ENCODE measurements around the gene MTOR. TPM values are rescaled to one million over a fixed set of nuclear protein-coding genes. Genes with fewer than 3 reads are reported as not detected.
"Not testable (repeated sequence)": the region's sequence is repeated elsewhere in the genome, so short reads cannot be mapped to it uniquely, and the experiment has no call there.

The MTOR gene
- total RNA-seq, 1 experiment from 2014 or later = 33.6 TPM

- no peak for DNase-seq (ENCODE audit: low read depth)
Measured at GRCh38 chr1:11124965-11125364, 137.4 kb downstream of the MTOR start.

DNA sequence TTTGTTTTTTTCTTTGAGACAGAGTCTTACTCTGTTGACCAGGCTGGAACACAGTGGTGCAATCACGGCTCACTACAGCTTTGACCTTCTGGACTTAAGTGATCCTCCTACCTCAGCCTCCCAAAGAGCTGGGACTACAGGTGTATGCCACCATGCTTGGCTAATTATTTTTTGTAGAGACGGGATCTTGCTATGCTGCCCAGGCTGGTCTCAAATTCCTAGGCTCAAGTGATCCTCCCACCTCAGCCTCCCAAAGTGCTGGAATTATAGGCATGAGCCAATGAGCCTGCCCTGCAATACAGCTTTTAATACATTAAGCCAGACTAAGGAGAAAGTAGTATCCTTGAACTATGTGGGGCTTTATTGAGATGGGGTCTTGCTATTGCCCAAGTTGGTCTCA lies 146.0 kb downstream of the MTOR start:
- DNase-seq (ENCODE audit: low read depth) = no peak

GRCh38 chr1:11114966-11115365 lies 147.4 kb downstream of the MTOR start:
- no peak for DNase-seq (ENCODE audit: low read depth)

- no peak for DNase-seq (ENCODE audit: low read depth)
Measured at GRCh38 chr1:11109047-11109760, 153.1 kb downstream of the MTOR start.

GRCh38 chr1:11107599-11107998 lies 154.8 kb downstream of the MTOR start:
- DNase-seq (ENCODE audit: low read depth) = no peak

DNA sequence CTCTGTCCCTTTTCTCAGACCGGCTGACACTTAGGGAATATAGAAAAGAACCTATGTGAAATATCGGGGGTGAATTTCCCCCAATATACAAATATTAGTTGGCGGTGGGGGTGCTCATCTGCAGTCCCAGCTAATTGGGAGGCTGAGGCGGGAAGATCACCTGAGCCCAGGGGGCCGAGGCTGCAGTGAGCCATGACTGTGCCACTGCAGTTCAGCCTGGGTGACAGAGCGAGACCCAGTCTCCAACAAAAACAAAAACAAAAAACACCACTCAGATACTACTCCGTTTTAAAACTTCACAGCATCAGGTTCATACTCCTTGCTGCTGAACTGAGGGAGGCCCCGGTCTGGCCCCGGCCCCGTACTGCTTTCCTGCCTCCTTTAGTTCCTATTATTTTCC lies 156.8 kb downstream of the MTOR start:
- DNase-seq (ENCODE audit: low read depth) = no peak

DNA sequence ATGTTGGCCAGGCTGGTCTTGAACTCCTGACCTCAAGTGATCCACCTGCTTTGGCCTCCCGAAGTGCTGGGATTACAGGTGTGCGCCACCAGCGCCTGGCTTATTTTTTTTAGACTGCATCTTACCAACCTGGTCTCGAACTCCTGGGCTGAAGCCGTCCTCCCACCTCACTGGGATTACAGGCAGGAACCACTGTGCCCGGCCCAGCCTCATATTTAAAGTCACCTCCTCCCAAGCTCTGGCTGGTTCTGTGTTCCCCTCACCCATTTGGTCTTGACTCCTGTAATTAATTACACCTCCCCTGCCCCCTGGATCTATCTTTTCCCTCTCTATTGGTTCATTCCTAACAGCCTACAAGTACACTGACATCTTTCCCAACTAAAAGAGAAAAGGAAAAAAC lies 161.0 kb downstream of the MTOR start:
- DNase-seq (ENCODE audit: low read depth) = no peak

- DNase-seq (ENCODE audit: low read depth) = not testable (repeated sequence)
Measured at GRCh38 chr1:11100806-11101205, 161.5 kb downstream of the MTOR start.

DNA sequence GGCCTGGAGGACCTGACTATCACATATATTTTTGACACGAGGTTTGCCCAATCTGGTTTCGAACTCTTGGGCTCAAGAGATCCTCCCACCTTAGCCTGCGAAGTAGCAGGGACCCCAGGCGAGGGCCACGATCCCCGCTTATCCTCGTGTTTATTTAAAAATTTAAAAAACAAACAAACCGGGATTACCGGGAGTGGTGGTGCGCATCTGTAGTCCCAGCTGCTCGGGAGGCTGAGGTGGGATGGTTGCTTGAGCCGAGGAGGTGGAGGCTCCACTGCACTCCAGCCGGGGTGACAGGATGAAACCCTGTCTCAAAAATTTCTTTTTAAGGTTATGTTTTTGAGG lies 162.2 kb downstream of the MTOR start:
- DNase-seq (ENCODE audit: low read depth) = no peak

DNA sequence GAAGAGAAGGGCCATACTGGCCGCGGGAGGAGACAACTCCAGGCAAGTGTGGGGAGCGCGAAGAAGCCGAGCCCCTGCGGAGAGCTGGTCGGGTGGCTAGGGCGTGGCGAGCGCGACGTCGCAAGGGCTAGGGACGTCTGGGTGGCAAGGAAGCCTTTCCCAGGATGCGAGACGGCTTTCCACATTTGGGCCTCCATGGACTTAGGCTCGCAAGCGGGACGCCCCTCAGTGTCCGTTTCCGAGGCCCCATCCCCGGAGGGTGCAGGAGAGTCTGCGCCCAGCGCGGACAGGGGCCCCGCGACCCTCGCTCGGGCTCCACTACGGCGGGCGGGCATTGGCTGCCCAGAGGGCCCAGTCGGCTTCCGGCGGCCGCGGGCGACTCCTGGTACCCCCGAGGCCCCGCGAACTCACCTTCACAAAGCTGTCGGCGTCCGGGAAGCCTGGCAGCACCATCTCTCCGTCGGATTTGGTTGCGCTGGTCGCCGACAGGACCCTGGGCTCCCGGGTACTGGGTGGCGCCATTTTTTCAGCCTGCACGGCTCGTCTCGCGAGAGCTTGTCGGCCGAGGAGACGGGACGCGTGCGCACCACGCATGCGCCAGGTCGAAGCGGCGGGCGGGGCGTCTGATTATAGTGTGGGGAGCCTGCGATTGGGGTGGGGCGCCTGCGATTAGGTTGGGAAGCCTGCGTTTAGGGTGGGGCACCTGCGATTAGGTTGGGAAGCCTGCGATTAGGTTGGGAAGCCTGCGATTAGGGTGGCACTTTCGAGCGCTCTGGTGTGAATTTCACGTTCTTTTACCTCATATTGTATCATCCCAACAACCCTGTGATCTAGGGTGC lies 162.8 kb downstream of the MTOR start, which contains the start of gene EXOSC10:
Gene EXOSC10, minus strand, starts transcription at position 560 of the 839 bp plus-strand sequence. Its CDS starts 38 bp downstream, at position 522.
- DNase-seq (ENCODE audit: low read depth) = peak; percentile 84

DNA sequence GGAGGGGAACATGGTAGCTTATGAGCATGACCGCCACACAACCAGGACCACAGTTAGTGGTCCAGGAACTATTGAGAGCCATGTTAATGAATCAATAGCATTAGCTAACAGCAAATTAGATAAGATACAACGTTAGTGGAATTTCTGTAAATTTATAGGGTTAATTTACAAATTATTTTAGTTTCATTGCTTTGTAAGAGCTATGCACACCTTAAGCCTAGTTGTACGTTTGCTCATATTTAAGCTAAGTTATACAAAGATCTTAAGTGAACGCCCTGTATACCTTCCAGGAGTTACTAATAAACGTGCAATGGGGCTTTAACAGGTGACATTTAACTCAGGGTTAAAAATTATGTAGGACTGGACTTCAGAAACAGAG lies 163.4 kb downstream of the MTOR start:
- no peak for DNase-seq (ENCODE audit: low read depth)

DNA sequence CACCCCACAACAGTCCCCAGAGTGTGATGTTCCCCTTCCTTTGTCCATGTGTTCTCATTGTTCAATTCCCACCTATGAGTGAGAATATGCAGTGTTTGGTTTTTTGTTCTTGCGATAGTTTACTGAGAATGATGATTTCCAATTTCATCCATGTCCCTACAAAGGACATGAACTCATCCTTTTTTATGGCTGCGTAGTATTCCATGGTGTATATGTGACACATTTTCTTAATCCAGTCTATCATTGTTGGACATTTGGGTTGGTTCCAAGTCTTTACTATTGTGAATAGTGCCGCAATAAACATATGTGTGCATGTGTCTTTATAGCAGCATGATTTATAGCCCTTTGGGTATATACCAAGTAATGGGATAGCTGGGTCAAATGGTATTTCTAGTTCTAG lies 178.6 kb downstream of the MTOR start:
- DNase-seq (ENCODE audit: low read depth) = not testable (repeated sequence)

DNA sequence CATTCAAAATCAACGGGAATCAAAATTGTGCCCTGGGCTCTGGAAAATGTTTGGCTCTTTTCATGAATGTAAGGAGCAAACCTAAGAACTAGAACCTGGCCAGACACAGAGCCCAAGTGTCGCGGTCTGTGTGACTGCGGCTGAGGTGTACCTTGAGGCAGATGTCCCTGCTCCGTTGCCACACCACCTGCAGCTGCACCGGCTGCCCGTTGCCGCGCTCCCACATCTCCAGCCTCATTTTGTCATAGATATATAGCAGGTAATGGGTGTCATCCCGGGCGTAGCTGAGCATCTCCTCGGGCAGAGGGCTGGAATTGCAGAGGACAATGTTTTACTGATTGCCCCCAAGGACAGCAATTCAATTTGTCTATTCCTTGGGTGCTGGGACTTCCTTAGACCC lies 181.4 kb downstream of the MTOR start:
- no peak for DNase-seq (ENCODE audit: low read depth)

- DNase-seq (ENCODE audit: low read depth) = no peak
Measured at GRCh38 chr1:11078631-11079030, 183.7 kb downstream of the MTOR start.

GRCh38 chr1:11073398-11073797 lies 189.0 kb downstream of the MTOR start:
- not testable (repeated sequence) for DNase-seq (ENCODE audit: low read depth)

- no peak for DNase-seq (ENCODE audit: low read depth)
Measured at GRCh38 chr1:11072216-11072917, 190.0 kb downstream of the MTOR start.

DNA sequence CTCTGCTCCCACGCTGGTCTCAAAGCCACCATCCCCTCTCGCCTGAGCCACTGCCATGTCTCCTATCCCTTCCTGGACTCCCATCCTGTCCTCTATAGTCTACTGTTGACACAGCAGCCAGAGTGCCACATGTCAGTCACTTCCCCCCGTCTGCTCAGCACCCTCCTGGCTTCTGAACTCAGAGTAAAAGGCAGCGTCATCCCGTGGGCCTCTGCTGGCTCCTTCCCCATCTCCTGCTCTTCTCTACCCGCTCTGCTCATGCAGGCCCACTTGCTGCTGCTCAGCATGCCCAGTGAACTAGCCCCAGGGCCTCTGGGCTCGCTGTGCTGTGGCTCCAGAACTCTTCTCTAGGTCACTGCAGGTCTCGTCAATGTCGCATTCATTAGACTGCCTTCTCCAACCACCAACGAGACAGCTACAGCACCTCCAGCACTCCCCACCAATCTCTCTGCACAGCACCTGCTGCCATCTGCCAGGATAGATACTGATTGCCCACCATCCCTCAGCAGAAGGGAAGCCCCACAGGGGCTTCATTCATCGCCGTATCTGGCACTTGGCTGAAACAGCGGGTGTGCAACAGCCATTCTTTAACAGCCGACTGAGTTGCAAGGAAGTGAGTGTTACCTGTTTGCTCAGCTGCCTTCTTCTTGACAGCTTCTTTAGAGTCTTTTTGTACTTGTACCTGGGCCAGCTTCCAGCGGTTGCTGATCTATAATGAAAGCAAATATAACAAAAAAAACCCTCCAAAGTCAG lies 190.7 kb downstream of the MTOR start:
- DNase-seq (ENCODE audit: low read depth) = no peak

DNA sequence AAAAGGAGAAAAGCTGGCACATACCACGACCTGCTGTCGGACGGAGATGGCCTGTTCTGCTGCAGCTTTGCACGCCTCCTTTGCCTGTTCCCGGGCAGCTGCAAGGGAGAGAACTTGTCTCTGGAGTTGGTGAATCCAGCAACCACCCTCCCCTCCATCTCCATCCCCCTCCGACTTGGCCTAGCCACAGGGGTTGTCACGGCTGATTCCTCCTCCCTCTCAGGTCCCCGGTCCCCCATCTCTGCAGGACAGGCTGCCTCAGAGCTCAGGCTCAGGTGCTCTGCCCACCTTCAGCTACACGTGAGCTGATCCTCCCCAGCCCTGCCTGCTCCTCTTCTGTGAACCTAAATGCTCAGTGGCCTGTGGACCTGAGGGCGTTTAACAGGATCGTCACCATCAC lies 191.5 kb downstream of the MTOR start:
- no peak for DNase-seq (ENCODE audit: low read depth)

- DNase-seq (ENCODE audit: low read depth) = no peak
Measured at GRCh38 chr1:11068600-11069473, 193.5 kb downstream of the MTOR start.

Data from HT1080 (cell line).